NCI-H82 treated with DMSO at 0.1 percent for 48 hours (cell line): ENCODE data around the gene CACNA1E.
"Not testable (repeated sequence)": the region's sequence is repeated elsewhere in the genome, so short reads cannot be mapped to it uniquely, and the experiment has no call there.

Experiments used
- DNase-seq: peaks from one replicate; lab custom pipeline; 2025; ENCODE audit not compliant: unreplicated experiment; lab: John Stamatoyannopoulos, UW

CACNA1E gene

DNA sequence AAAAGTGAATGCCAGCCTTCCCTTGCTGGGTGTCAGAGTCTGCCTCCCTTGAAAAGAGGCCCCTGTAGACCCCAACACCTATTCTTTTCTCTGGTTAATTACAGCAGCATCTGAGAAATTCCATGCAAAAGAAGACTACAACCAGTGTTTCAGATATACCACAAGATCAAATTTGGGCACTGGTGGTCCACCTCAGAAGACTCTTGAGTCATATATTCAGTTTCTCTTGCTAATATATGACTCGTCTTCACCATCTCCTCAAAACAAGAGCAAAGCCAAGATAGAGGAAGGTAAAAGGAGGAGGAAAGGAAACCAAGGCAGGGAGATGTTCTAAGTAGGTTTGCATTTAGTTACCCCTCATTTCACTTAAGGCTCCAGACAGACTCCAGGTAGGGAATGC is 318.3 kb downstream of the CACNA1E start:
- DNase-seq, result no peak

DNA sequence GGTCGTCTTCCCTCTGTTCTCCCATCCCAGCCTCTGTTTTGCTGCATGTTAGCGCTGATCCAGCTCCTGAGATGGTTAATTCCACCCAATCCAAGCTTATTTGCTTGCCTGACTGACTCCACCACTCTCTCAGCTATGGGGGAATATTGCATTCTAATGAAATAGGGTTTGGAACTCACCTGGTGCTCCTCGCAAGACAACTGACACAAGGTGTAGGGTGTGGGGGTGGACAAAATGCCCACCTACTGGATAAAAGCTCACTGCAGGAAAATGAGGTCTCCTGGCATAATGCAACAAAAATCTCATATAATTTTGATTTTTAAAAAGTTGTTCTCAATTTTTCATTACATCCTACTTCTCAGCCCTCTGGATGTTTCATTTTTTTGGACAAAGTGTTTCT is 319.1 kb downstream of the CACNA1E start:
- no peak for DNase-seq

DNA sequence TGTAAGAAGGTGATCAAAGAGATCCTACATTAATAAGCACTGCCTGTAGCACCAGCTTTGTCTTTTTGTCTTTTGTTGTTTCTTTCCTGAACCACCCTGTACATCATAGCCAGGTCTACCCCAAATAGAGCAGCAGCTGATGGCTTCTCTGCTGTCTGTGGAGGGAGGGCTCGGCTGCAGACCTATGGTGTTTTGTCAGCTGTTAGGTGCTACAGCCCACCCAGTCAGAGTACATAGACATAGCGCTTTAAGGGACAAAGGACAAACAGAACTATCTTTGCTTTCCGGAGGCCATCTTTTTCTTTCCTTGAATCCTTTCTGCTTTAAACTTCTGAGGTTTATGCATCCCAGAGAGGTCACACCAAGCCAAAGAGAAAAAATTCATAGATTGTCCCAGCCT is 320.1 kb downstream of the CACNA1E start:
- DNase-seq, result no peak

DNA sequence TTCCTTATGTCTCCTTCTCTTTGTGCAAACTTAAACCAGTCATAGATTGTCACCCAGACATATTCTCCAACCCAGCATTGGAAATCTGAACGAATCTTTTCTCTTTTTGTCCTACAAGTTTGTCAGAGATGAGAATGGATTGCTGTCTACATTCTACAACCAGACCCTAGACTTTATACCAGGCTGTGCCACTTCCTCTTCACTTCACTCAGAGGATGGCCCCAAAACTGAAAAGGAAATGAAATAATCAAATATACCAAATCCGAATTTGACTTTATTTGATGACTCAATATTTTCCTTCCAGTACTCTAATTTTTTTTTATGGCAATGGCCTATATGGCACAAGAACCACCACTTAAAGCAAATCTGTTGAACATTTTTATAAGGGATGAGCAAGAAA is 321.7 kb downstream of the CACNA1E start:
- DNase-seq, result no peak

DNA sequence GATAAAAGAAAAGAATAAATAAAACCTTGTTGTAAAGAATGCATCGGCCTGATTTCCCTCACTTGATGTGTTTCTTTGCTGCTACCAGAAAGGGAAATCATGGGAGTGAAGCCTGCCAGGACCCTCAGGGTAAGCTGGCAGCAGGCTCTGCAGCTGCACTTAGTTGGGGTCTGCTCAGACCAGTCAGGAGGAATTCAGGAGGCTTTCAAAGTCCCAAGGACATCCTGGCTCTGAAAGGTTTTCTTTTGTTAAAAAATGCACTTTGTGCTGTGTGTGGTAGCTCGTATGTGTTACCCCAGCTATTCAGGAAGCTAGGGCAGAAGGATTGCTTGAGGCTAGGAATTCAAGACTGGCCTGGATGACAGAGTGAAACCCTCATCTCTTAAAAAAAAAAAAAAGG is 323.4 kb downstream of the CACNA1E start:
- no peak for DNase-seq

DNA sequence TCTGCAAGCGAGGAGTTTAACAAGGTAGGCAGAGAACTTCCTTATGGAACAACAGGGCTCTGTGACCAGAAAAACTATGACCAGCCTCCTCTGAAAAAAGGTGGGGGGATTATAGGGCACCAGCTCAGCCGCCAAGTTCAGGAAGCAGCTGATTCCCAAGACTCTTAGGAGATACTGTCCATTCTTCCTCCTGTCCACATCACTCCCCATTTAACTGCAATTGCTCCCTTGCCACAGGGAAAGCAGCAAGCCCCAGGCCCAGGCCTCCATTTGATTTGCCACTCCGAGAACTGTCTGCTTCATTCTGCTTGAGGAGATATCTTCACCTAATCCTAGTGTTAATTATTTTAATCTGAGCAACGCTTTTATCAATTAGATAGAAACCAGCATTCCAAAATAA is 323.9 kb downstream of the CACNA1E start:
- DNase-seq, result no peak

DNA sequence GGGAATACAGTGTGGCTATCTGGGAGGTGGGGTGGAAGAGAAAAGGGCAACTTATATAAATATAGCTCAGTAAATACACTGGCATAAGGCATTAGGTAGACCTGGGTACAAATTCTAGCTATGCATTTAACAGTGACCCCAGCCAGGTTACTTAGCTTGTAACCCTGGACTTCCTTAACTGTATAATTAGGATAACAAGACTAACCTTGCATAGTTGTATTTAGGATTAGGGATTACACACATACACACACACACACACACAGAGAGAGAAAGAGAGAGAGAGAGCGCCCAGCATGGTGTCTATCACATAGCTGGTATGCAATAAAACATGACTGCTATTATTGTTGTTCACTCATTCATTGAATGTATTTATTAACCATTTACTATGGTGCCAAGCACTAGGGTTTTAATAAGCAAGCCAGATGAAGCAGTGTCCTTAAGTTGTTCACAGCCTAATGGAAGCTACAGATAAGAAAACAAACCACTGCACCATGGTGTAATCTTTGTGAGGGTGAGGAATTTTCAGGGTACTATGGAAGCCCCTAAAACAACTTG is 326.8 kb downstream of the CACNA1E start:
- no peak for DNase-seq

DNA sequence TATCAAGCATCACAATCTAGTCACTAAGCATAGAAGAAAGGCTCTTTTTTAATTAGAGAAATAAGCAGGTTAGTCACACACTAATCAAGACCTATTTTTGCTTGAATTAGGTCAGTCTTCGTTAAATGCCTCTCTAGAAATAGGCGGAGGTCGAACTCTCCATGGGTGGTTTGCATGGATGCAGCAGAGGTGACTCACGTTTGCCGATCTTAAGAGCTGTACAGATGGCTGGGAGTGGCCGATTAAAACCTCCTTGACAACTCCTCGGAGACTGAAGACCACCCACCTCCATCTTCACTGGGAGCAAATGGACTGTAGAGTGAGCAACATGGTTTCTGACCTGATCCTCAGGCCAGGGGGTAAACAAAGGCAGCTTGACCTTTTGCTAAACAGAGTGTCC is 328.9 kb downstream of the CACNA1E start:
- no peak for DNase-seq

DNA sequence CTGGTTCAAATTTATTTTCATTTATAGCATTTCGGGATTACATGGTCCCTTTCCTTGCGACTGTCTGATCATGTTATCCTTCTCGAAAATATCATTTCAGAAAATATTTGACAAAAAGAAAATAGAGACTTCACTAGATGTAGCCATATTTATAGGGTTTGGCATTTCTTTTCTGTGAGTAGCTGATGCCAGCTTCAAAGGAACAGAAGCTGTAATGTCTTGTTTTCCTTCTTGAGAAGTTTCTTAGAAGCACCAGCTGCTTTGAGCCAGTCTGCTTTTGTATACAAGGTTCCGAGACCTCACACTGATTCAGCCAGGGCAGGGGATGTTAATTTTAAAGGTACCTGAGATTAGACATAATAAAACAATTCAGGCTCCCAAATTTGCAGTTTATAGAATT is 329.9 kb downstream of the CACNA1E start:
- no peak for DNase-seq

DNA sequence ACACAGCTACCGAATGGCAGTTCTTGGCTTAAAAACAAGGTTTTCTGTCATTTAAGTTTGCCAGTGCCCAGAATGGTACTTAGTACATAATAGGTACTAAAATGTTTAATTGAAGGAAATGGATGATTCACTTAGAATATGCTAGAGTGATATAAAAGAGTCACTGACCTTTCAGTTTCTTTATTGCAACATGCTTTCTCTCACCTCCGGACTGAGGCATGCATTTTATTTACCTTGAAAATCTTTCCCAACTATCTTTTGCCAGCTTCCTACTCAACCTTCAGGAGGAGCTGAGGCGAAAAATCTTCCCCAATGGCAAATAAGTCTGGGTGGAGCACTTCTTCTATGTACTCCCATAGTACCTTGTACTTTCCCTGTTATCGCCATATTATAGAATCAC is 333.3 kb downstream of the CACNA1E start:
- DNase-seq, result no peak

DNA sequence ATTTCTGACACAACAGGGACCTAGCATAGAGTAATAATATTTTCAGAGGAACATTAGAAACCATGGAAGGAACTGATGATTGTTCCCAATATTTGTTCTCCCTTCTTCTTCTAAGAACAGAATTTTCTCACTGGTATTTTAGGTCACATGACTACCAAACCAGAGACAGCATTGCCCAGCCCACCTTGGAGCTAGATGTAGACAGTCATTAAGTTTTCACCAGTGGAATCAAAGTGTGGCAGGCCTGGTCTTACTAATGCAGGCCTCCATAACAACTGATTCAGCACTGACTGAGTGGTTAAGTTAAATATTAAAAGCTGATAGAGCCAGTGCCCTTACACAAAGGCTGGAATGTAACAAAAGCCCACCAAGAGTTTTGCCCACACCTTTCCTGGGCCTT is 333.8 kb downstream of the CACNA1E start:
- DNase-seq, result no peak

DNA sequence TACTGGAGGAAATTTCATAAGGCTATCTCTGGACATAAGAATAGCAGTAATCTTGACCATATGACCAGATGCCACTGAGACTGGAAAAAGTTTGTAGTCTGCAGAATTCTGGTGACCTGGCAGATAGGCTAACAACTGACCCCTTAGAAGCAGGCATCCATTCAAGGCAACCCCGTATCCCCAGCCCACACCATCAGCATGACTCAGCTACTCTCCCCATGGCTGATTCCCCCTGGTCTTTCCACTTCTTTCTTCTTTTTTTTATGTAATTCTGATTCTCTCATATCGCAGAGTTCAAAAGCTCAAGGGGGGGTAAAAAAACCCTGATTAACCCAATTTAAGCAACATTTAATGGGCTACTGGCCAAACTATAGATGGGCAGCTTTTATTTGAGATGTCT is 335.1 kb downstream of the CACNA1E start:
- no peak for DNase-seq

DNA sequence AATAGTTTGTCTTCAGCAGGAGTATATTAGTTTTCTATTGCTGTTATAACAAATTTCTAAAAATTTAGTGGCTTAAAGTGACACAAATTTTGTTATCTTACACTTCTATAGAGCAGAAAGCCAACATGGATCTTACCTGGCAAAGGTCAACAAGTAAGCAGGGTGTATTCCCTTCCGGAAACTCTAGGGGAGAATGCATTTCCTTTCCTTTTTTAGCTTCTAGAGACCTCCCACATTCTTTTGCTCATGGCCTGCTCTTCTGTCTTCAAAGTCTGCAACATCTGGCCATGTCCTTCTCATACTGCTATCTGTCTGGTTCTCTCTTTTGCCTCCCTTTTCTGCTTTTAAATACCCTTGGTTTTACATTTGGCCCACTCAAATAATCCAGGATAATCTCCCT is 335.6 kb downstream of the CACNA1E start:
- peak; percentile 86 for DNase-seq

DNA sequence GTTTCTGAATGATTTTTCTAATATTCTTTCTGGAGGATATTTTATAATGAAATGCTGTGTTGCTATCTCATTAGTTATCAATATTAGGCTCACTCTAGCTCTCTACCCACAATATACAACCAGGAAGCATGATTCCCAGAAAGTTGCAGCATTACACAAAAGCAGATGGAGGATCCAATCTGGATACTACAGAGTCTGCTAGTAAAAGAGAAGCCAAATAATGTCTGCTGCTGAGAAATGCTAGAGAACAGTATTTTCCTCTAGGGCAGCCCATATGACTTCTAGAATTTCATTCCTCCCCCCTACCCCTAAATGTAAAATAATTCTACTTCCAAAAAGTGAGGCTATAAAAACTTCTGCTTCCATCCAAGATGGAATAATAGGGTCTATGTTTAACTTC is 338.4 kb downstream of the CACNA1E start:
- no peak for DNase-seq

DNA sequence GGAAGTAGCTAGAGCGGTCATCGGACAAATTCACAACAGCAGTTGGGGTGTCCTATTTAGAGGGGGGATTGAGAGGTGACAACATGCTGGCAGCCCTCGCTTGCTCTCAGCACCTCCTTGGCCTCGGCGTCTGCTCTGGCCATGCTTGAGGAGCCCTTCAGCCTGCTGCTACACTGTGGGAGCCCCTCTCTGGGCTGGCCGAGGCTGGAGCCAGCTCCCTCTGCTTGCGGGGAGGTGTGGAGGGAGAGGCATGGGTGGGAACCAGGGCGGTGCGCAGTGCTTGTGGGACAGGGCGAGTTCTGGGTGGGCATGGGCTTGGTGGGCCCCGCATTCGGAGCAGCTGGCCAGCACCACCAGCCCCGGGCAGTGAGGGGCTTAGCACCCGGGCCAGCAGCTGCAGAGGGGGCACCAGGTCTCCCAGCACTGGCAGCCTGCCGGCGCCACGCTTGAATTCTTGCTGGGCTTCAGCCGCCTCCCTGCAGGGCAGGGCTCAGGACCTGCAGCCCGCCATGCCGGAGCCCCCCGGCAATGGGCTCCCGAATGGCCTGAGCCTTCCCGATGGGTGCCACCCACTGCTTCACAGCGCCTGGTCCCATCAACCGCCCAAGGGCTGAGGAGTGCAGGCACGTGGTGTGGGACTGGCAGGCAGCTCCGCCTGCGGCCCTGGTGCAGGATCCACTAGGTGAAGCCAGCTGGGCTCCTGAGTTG is 349.0 kb downstream of the CACNA1E start:
- not testable (repeated sequence) for DNase-seq

DNA sequence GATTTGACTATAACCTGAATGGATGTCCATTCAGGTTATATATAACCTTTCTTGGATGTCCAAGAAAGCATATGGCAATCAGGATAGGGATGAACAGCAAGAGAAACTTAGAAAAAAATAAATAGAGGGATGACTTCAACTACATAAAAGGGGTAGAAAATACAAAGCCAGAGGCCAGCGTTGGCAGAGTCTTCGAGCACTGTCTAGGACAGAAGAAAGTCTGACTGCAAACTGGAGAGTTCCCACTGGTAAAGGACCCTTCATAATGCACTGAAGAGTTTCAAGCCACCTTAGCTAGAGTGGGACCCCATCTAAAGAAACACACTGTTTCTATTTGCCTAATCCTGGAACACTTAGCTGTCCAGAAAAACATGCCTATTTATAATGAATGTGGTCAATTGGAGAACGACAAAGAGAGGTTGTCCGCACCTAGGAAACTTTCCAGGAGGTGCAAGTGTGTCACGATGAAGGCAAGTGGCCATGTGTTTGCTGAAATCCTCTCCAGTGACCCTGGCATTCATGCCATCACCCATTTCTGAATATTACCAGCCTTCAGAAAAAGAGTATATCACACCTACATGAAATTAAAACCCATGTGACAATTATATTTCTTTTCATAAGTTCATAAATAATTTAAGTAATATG is 362.8 kb downstream of the CACNA1E start:
- no peak for DNase-seq

DNA sequence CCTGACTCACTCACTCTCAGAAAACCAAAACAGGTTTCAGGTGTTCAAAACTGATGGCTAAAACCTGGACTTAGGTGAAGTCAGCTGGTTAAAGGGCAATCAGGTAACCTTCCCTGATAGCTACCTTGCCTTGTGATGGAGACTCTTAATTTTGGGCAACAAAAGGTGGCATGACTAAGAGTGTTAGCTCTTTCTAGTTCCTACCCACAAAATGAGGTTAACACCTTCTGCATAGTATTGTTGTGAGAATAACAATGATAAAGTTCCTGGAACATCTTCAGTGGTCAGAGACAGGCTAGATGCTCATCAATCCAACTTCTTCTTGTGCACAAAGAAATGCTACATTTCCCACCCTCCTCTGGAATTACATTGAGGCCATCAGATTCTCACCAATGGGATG is 363.4 kb downstream of the CACNA1E start:
- no peak for DNase-seq

DNA sequence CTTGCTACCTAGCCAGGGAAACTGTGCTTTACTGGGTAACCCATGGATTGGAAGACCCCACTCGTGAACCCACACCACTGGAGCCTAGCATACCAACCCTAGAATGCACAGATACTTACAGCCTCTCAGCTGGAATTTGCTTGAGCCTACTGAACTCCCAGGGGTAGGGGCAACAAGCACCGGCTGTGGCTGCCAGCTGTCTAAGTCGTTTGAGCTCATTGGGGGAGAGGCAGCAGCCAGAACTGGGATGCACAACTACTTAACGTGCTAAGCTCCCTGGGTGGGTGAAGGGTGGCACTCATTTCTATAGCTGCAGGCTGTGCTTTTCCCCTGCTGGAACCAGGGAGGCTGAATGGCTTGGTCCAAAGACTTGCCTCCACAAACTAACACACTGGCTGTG is 365.8 kb downstream of the CACNA1E start:
- peak; percentile 55 for DNase-seq

DNA sequence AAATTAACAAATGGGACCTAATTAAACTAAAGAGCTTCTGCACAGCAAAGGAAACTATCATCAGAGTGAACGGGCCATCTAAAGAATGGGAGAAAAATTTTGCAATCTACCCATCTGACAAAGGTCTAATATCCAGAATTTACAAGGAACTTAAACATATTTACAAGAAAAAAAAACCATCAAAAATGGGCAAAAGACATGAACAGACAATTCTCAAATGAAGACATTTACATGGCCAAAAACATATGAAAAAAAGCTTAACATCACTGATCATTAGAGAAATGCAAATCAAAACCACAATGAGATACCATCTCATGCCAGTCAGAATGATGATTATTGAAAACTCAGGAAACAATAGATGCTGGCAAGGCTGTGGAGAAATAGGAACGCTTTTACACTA is 370.9 kb downstream of the CACNA1E start:
- not testable (repeated sequence) for DNase-seq

DNA sequence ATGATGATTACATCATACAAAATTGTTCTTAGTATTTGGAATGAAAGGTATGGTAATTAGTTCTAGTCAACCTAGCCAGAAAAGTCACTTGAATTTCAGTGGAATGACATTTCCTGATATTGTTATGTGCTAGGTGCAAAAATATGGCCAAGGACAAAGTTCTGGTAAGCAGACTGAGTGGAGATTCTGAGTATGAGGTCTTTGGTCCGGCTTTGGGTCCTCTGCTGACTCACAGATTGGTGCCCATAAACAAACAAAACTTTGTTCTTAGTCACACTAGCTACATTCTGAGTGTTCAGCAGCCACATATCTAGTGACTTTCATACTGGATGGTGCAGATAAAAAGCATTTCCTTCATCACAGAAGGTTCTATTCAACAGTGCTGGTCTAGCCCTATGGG is 372.1 kb downstream of the CACNA1E start:
- no peak for DNase-seq
